ENCODE results near the gene ATP6V0A1.

GRCh38 chr17:42526031-42526444 lies 67.4 kb downstream of the ATP6V0A1 start:
- TF ChIP-seq, protein P1, sequence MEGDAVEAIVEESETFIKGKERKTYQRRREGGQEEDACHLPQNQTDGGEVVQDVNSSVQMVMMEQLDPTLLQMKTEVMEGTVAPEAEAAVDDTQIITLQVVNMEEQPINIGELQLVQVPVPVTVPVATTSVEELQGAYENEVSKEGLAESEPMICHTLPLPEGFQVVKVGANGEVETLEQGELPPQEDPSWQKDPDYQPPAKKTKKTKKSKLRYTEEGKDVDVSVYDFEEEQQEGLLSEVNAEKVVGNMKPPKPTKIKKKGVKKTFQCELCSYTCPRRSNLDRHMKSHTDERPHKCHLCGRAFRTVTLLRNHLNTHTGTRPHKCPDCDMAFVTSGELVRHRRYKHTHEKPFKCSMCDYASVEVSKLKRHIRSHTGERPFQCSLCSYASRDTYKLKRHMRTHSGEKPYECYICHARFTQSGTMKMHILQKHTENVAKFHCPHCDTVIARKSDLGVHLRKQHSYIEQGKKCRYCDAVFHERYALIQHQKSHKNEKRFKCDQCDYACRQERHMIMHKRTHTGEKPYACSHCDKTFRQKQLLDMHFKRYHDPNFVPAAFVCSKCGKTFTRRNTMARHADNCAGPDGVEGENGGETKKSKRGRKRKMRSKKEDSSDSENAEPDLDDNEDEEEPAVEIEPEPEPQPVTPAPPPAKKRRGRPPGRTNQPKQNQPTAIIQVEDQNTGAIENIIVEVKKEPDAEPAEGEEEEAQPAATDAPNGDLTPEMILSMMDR (IDR thresholded peaks at IDR 0.05; ENCODE audit: extremely low read depth in 1 of 2, insufficient read depth in 1 of 2, low read depth in 1 of 2, low read length in 2 of 2), result no peak
- no peak for TF ChIP-seq POLR2A (IDR thresholded peaks at IDR 0.05; ENCODE audit: low read depth, low read length)
- TF ChIP-seq EZH2 (IDR thresholded peaks at IDR 0.05; ENCODE audit: borderline replicate concordance, low read depth, low read length, severe bottlenecking), result no peak
- no peak for TF ChIP-seq POLR2AphosphoS5 (IDR thresholded peaks at IDR 0.05; ENCODE audit: insufficient read depth, low read depth, low read length)
- TF ChIP-seq, protein P2, sequence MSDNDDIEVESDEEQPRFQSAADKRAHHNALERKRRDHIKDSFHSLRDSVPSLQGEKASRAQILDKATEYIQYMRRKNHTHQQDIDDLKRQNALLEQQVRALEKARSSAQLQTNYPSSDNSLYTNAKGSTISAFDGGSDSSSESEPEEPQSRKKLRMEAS (IDR thresholded peaks at IDR 0.05; ENCODE audit: insufficient read depth, insufficient read length), result no peak
- TF ChIP-seq FOS (IDR thresholded peaks at IDR 0.05; ENCODE audit: borderline replicate concordance, insufficient read depth, low read length), result no peak
- TF ChIP-seq GATA2 (IDR thresholded peaks at IDR 0.05; ENCODE audit: insufficient read depth, insufficient read length, low read depth, low read length), result no peak
- TF ChIP-seq JUN (IDR thresholded peaks at IDR 0.05; ENCODE audit: borderline replicate concordance, insufficient read depth, insufficient read length, low read depth), result no peak
- no peak for TF ChIP-seq MYC (IDR thresholded peaks at IDR 0.05; ENCODE audit: low read depth, low read length)

All from endothelial cell of umbilical vein (primary cell).